Astrocyte of the spinal cord (primary cell): Measurements from ENCODE around the gene RAB23.

ENCODE experiments used
- DNase-seq: peaks from one replicate; pipeline ENCODE4 v3.0.0; 2011; ENCODE audit warnings: low read depth, low spot score
- H3K4me3 ChIP-seq: 2 replicates; pipeline ENCODE4 v1.5.1; 2011; ENCODE audit warnings: low read depth, mild to moderate bottlenecking, low read length, moderate library complexity
- CTCF ChIP-seq: IDR thresholded peaks from 2 replicates; pipeline ENCODE4 v1.5.1; 2012; ENCODE audit warnings: low read depth, mild to moderate bottlenecking, low read length, inconsistent platforms
- in situ Hi-C: cut with HindIII; loops from 2 replicates; pipeline ENCODE4 v1.10.0; 2017; ENCODE audit warnings: low sequenced_read_pairs

RAB23 gene

DNA sequence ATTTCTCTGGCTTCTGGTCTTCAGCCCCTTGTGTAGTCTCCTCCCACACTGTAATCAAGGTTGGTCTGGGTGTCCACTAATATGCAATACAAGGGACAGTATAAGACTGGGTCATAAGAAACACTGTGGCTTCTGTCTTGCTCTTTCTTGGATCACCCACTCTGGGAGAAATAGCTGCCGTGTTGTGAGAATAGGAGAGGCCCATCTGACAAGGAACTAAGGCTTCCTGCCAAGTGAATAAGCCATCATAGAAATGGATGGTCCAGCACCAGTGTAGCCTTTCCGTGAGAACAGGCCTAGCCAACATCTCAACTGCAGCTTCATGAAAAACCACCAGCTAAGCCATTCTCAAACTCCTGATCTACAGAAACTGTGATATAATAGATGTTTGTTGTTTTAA is 26.6 kb downstream of the RAB23 start:
- no peak overlapping the region for H3K4me3 ChIP-seq
- DNase-seq = peak; percentile 32
- TF ChIP-seq CTCF = no peak
- in situ Hi-C loops = no loop called here

DNA sequence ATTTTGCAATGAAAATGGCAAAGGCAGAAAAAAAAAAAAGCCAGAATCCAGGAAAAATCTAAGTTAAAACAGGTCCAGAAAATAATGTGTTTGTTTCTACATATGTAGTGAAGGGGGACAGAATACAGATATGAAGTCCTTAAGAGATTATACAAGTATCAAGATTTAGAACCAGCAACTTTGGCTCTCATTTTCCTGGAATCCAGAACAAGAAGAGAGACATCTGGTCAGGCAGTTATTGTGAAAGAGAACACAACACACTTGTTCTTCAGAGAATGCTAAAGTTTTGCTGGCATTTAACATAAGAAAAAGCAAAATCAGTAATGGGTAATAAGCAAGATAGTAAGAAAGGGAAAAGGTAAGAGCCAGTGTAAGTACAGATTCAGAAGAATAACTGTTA is 28.9 kb downstream of the RAB23 start:
- DNase-seq = no peak
- H3K4me3 ChIP-seq = no peak overlapping the region
- in situ Hi-C loops = no loop called here
- TF ChIP-seq CTCF = no peak

- TF ChIP-seq CTCF = peak; percentile 44
- DNase-seq = peak; percentile 57
- in situ Hi-C loops = no loop called here
- no peak overlapping the region for H3K4me3 ChIP-seq
These were observed 32.0 kb downstream of the RAB23 start for GRCh38 chr6:57190140-57190539.

GRCh38 chr6:57183336-57183735 is 38.8 kb downstream of the RAB23 start:
- in situ Hi-C loops = no loop called here
- DNase-seq = no peak
- H3K4me3 ChIP-seq = no peak overlapping the region
- no peak for TF ChIP-seq CTCF

GRCh38 chr6:57182017-57182432 is 40.1 kb downstream of the RAB23 start:
- DNase-seq = no peak
- in situ Hi-C loops = no loop called here
- TF ChIP-seq CTCF = no peak
- H3K4me3 ChIP-seq = no peak overlapping the region

GRCh38 chr6:57180596-57180995 is 41.5 kb downstream of the RAB23 start:
- no peak for TF ChIP-seq CTCF
- in situ Hi-C loops = no loop called here
- DNase-seq = no peak
- no peak overlapping the region for H3K4me3 ChIP-seq
